NB4 (cell line): ENCODE data around the gene TMEM219.

Experiments
- POLR2A ChIP-seq: IDR thresholded peaks from 2 replicates; pipeline ENCODE4 v1.6.1; 2011; ENCODE audit warnings: mild to moderate bottlenecking; ENCODE audit not compliant: insufficient read length; ENCODE audit errors: extremely low read depth
- TF ChIP-seq, protein P1 (sequence below): IDR thresholded peaks from one replicate; pipeline ENCODE4 v1.5.1; 2012; ENCODE audit warnings: low read depth, low read length
- TF ChIP-seq, protein P2 (sequence below): IDR thresholded peaks from 2 replicates; pipeline ENCODE4 v1.6.1; 2011; ENCODE audit warnings: low read depth, low read length

DNA sequence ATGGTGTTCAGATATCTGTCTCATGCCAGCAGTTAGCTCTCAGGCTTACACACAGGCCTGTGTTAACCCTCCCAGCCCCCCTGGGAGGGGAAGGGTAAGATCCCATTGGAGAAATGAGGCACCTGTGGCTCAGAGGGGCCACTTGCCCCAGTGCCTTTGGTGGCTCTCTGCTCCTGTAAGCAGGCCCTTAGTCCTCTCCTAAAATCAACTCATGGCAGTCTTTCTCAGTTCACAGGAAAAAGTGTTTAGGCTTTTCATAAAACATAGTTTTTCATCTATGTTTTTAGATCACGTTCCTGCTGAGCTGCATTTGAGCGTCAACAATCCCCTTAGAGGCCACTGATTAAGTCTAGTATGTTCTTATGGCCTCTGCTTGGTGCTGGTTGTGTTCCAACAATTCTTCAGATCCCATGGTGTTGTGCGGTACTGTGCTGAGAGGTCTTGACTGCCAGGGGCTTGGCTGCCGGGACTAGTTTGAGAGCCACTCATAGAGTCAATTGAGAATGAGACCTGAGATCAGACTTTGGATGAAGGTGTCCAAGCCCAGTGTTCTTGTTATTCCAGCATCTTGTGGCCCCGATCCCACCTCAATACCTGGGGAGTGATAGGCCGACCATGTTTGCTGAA lies 22.4 kb downstream of the TMEM219 start:
- TF ChIP-seq, protein P1, sequence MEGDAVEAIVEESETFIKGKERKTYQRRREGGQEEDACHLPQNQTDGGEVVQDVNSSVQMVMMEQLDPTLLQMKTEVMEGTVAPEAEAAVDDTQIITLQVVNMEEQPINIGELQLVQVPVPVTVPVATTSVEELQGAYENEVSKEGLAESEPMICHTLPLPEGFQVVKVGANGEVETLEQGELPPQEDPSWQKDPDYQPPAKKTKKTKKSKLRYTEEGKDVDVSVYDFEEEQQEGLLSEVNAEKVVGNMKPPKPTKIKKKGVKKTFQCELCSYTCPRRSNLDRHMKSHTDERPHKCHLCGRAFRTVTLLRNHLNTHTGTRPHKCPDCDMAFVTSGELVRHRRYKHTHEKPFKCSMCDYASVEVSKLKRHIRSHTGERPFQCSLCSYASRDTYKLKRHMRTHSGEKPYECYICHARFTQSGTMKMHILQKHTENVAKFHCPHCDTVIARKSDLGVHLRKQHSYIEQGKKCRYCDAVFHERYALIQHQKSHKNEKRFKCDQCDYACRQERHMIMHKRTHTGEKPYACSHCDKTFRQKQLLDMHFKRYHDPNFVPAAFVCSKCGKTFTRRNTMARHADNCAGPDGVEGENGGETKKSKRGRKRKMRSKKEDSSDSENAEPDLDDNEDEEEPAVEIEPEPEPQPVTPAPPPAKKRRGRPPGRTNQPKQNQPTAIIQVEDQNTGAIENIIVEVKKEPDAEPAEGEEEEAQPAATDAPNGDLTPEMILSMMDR = no peak
- TF ChIP-seq POLR2A = no peak
- TF ChIP-seq, protein P2, sequence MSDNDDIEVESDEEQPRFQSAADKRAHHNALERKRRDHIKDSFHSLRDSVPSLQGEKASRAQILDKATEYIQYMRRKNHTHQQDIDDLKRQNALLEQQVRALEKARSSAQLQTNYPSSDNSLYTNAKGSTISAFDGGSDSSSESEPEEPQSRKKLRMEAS = no peak
